ENCODE measurements around the gene DHRS7. TPM values are rescaled to one million over a fixed set of nuclear protein-coding genes. Genes with fewer than 3 reads are reported as not detected.

The DHRS7 gene
- polyA plus RNA-seq, 1 experiment, result 38.0 TPM

GRCh38 chr14:60161196-60162107 lies 3.7 kb downstream of the DHRS7 start:
- no peak for DNase-seq (ENCODE audit: low read depth)

GRCh38 chr14:60160422-60160821 lies 4.8 kb downstream of the DHRS7 start:
- Histone ChIP-seq H3K4me3 (ENCODE audit: low read depth, low read length) (no peak overlapping the region), H3K36me3 (ENCODE audit: control insufficient read depth, insufficient read depth, low read length) (no peaks in the 10 kb centered on the region), H3K27me3 (ENCODE audit: control insufficient read depth, insufficient read depth, low read length) (no peaks in the 10 kb centered on the region)
- ChIA-PET POLR2A (no interaction called here), CTCF (interaction anchor here (0.8 to 1.1 kb wide), 2 partner anchors 15 to 83 kb away, joined by 3 read pairs; no protein-coding TSS in a partner anchor)
- TF ChIP-seq CTCF (IDR thresholded peaks at IDR 0.05; ENCODE audit: insufficient read depth, low read depth, low read length), result no peak
- no peak for DNase-seq (ENCODE audit: low read depth)

More at GRCh38 chr14:60161196-60162107, 3.7 kb downstream of the DHRS7 start:
- CTCF ChIA-PET, result interaction anchor here (1.2 kb wide), 1 partner anchor 14 kb away, joined by 3 read pairs; no protein-coding TSS in a partner anchor
- no peaks in the 10 kb centered on the region for H3K36me3 ChIP-seq (ENCODE audit: control insufficient read depth, insufficient read depth, low read length)
- no peak overlapping the region for H3K4me3 ChIP-seq (ENCODE audit: low read depth, low read length)
- TF ChIP-seq CTCF (IDR thresholded peaks at IDR 0.05; ENCODE audit: insufficient read depth, low read depth, low read length), result no peak
- H3K27me3 ChIP-seq (ENCODE audit: control insufficient read depth, insufficient read depth, low read length), result no peaks in the 10 kb centered on the region
- POLR2A ChIA-PET, result no interaction called here

- ChIA-PET CTCF (interaction anchor here (1.0 to 1.4 kb wide), 2 partner anchors 8 to 11 kb away, joined by 3 to 4 read pairs; partner anchors contain the start of gene DHRS7), POLR2A (no interaction called here)
- no peak overlapping the region for H3K4me3 ChIP-seq (ENCODE audit: low read depth, low read length)
Observed at GRCh38 chr14:60154671-60155070, 10.5 kb downstream of the DHRS7 start.

GRCh38 chr14:60153991-60154390 lies 11.2 kb downstream of the DHRS7 start:
- H3K36me3 ChIP-seq (ENCODE audit: control insufficient read depth, insufficient read depth, low read length), result no peaks in the 10 kb centered on the region; the same call in 1 of the 2 replicates
- no peak overlapping the region for H3K4me3 ChIP-seq (ENCODE audit: low read depth, low read length)
- no peak for DNase-seq (ENCODE audit: low read depth)
- no peaks in the 10 kb centered on the region for H3K27me3 ChIP-seq (ENCODE audit: control insufficient read depth, insufficient read depth, low read length)
- TF ChIP-seq CTCF (IDR thresholded peaks at IDR 0.05; ENCODE audit: insufficient read depth, low read depth, low read length), result no peak
- ChIA-PET POLR2A (no interaction called here), CTCF (interaction anchor here (1.0 to 1.4 kb wide), 2 partner anchors 9 to 11 kb away, joined by 3 to 4 read pairs; partner anchors contain the start of gene DHRS7)

More at GRCh38 chr14:60154671-60155070, 10.5 kb downstream of the DHRS7 start:
- Histone ChIP-seq H3K36me3 (ENCODE audit: control insufficient read depth, insufficient read depth, low read length) (no peaks in the 10 kb centered on the region), H3K27me3 (ENCODE audit: control insufficient read depth, insufficient read depth, low read length) (no peaks in the 10 kb centered on the region)
- DNase-seq (ENCODE audit: low read depth), result no peak
- TF ChIP-seq CTCF (IDR thresholded peaks at IDR 0.05; ENCODE audit: insufficient read depth, low read depth, low read length), result no peak

- no peak overlapping the region for H3K4me3 ChIP-seq (ENCODE audit: low read depth, low read length)
- H3K36me3 ChIP-seq (ENCODE audit: control insufficient read depth, insufficient read depth, low read length), result peaks cover 2% of the 10 kb centered on the region
- no peak for TF ChIP-seq CTCF (IDR thresholded peaks at IDR 0.05; ENCODE audit: insufficient read depth, low read depth, low read length)
- no peaks in the 10 kb centered on the region for H3K27me3 ChIP-seq (ENCODE audit: control insufficient read depth, insufficient read depth, low read length)
- ChIA-PET CTCF (interaction anchor here (0.8 kb wide), 1 partner anchor 14 kb away, joined by 4 read pairs; no protein-coding TSS in a partner anchor), POLR2A (interaction anchor here (0.6 kb wide), 1 partner anchor 100 kb away, joined by 3 read pairs; no protein-coding TSS in a partner anchor)
- DNase-seq (ENCODE audit: low read depth), result peak; percentile 89
Observed at GRCh38 chr14:60151715-60152114, 13.5 kb downstream of the DHRS7 start.

Data from BJ (cell line).